Measurements from ENCODE around the gene FOXA2. TPM values are rescaled to one million over a fixed set of nuclear protein-coding genes. Genes with fewer than 3 reads are reported as not detected.

FOXA2 gene
- polyA plus RNA-seq (2013, experiment 1 of 2): 0.11 TPM
- 0.15 TPM for polyA plus RNA-seq (2013, experiment 2 of 2)

DNA sequence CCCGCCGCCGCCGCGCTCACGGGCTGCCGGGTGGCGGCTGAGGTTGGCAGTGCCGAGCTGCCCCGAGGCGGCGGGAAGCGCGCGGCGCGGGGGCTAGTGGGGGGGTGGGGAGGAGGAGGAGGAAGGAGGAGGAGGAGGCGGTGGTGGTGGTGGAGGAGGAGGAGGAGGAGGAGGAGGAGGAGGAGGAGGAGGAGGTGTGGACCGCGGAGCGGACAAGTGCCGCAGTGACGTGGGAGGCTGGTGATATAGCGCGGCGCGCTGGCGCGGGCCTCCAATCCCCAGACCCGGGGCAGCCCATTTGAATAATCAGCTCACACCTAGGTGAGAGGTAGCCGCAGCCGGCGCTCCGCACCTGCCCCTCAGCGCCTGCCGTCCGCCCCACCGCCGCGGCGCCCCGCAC lies at the start of gene FOXA2:
Gene FOXA2 (minus strand): TSS at position 51 of the 400 bp plus-strand sequence. CDS start 294 bp downstream, outside the sequence.
- no peak within 1 kb of the TSS for H3K27ac ChIP-seq (ENCODE audit: low read depth, low read length, severe bottlenecking)
- WGBS, 2 experiments (ENCODE audit: insufficient coverage in 2 of 2): 0% methylated on average over 13 to 21 of the region's 42 CpGs
- no peak within 1 kb of the TSS for H3K4me3 ChIP-seq (ENCODE audit: extremely low read depth, insufficient read depth, low read length, poor library complexity, severe bottlenecking)
- no peaks in the 10 kb centered on the region for H3K9me3 ChIP-seq (ENCODE audit: control insufficient read depth, low read length)
- H3K36me3 ChIP-seq (ENCODE audit: control insufficient read depth, insufficient read depth, low read length): no peaks in the 10 kb centered on the region
- H3K4me1 ChIP-seq (ENCODE audit: control insufficient read depth, insufficient read depth, low read length, poor library complexity, severe bottlenecking): no peaks in the 10 kb centered on the region

DNA sequence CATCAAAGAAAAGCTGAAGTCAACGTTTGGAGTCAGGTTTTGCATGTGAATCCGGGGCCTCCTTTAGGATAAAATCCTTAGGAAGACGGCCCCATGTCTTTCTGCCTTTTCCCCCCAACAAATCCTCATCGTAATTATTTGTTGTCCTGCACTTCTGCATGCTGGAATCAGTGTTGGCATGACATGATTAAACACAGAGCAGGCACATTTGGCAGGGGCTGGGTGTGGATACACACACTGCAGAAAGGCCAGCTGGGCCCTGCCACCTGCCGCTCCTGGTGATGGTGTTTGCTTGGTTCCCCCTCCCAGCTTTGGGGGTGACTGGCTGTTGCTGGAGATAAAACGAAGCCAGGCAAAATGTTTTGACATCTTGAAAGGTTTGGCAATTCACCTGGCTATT lies 46.3 kb upstream of the FOXA2 start:
- Histone ChIP-seq H3K27ac (ENCODE audit: low read depth, low read length, severe bottlenecking) (no peak overlapping the region), H3K9me3 (ENCODE audit: control insufficient read depth, low read length) (no peaks in the 10 kb centered on the region), H3K36me3 (ENCODE audit: control insufficient read depth, insufficient read depth, low read length) (no peaks in the 10 kb centered on the region), H3K4me1 (ENCODE audit: control insufficient read depth, insufficient read depth, low read length, poor library complexity, severe bottlenecking) (no peaks in the 10 kb centered on the region), H3K4me3 (ENCODE audit: extremely low read depth, insufficient read depth, low read length, poor library complexity, severe bottlenecking) (no peak overlapping the region)
- WGBS, 2 experiments (ENCODE audit: insufficient coverage in 2 of 2): 55 to 75% methylated on average over 4 of the region's 6 CpGs

DNA sequence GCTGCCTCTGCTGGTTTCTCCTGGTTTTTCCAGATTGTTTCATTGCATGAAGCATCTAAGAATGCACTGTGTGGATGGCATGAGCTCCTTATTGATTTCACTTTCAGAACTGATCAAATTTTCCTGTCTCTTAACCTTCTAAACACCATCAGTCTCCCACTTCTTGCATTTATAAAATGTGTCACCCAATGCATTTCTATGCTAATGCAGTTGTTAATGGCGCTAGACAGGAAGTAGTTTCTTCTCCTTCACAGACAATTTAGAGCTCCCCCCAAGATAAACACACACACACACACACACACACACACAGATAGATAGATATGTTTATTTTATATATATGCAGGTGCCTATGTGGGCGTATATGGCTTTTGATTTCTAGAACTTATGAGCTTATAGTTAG lies 45.6 kb upstream of the FOXA2 start:
- Histone ChIP-seq H3K4me1 (ENCODE audit: control insufficient read depth, insufficient read depth, low read length, poor library complexity, severe bottlenecking) (no peaks in the 10 kb centered on the region), H3K9me3 (ENCODE audit: control insufficient read depth, low read length) (no peaks in the 10 kb centered on the region), H3K36me3 (ENCODE audit: control insufficient read depth, insufficient read depth, low read length) (no peaks in the 10 kb centered on the region), H3K4me3 (ENCODE audit: extremely low read depth, insufficient read depth, low read length, poor library complexity, severe bottlenecking) (no peak overlapping the region), H3K27ac (ENCODE audit: low read depth, low read length, severe bottlenecking) (no peak overlapping the region)
- WGBS, 2 experiments (ENCODE audit: insufficient coverage in 2 of 2): no CpG with 5 or more reads among the region's 2 CpGs

DNA sequence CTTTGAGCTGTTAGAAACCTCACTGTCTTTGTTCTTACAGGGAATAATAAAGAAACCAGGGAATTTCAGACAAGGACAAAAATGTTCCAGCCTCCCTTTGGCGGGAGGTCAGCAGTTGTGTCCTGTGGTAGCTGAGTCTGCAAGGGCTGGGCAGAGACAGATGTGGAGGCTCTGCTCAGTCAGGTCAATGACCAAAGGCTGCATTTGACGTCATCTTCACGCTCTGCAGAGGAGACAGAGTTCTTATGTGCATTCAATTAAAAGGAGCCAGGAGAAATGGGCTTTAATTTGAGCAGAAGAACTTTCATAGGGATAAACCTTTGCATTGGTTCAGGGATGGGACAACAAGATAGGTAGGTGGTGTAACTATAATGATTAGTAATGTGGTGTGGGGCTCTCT lies 45.1 kb upstream of the FOXA2 start:
- Histone ChIP-seq H3K4me1 (ENCODE audit: control insufficient read depth, insufficient read depth, low read length, poor library complexity, severe bottlenecking) (no peaks in the 10 kb centered on the region), H3K36me3 (ENCODE audit: control insufficient read depth, insufficient read depth, low read length) (no peaks in the 10 kb centered on the region), H3K27ac (ENCODE audit: low read depth, low read length, severe bottlenecking) (no peak overlapping the region), H3K9me3 (ENCODE audit: control insufficient read depth, low read length) (no peaks in the 10 kb centered on the region), H3K4me3 (ENCODE audit: extremely low read depth, insufficient read depth, low read length, poor library complexity, severe bottlenecking) (no peak overlapping the region)
- 70 to 87% methylated on average over 3 of the region's 3 CpGs for WGBS, 2 experiments (ENCODE audit: insufficient coverage in 2 of 2)

DNA sequence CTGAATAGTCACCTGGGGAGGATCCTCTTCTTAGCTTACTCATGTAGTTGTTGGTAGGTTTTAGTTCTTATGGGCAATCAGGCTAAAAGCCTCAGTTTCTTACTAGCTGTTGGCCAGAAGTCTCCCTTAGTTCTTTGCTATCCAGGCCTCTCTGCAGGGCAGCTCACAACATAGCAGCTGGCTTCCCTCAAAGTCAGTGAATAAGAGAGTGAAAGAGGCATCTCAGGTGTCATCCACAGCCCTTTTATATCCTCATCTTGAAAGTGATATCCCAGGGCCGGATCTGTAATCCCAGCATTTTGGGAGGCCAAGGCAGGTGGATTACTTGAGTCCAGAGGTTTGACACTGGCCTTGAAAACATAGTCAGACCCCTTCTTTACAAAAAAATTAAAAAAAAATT lies 42.1 kb upstream of the FOXA2 start:
- H3K9me3 ChIP-seq (ENCODE audit: control insufficient read depth, low read length): no peaks in the 10 kb centered on the region
- no peaks in the 10 kb centered on the region for H3K4me1 ChIP-seq (ENCODE audit: control insufficient read depth, insufficient read depth, low read length, poor library complexity, severe bottlenecking)
- H3K36me3 ChIP-seq (ENCODE audit: control insufficient read depth, insufficient read depth, low read length): no peaks in the 10 kb centered on the region
- H3K4me3 ChIP-seq (ENCODE audit: extremely low read depth, insufficient read depth, low read length, poor library complexity, severe bottlenecking): no peak overlapping the region
- WGBS, 2 experiments (ENCODE audit: insufficient coverage in 2 of 2): no CpG with 5 or more reads among the region's 1 CpG
- H3K27ac ChIP-seq (ENCODE audit: low read depth, low read length, severe bottlenecking): no peak overlapping the region

DNA sequence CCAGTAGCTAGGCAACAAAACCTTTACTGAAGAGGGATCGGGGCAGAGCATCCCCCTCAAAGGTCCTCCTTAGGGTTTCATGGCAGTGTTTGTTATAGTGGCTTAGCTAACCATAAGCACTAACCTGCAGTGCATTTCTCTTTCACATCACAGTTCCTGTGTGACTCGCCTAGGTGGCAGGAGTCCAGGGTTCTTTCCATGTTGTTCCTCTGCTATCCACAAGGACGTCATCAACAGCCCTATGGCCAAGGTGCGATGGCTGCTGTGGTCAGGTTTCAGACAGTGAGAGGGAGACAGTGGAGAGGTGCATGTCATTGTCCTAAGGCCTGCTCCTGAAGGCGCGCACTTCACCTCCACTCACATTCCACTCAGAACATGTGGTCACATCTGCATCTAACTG lies 38.8 kb upstream of the FOXA2 start:
- 88 to 93% methylated on average over 3 to 4 of the region's 6 CpGs for WGBS, 2 experiments (ENCODE audit: insufficient coverage in 2 of 2)
- H3K4me1 ChIP-seq (ENCODE audit: control insufficient read depth, insufficient read depth, low read length, poor library complexity, severe bottlenecking): no peaks in the 10 kb centered on the region
- no peak overlapping the region for H3K27ac ChIP-seq (ENCODE audit: low read depth, low read length, severe bottlenecking)
- H3K4me3 ChIP-seq (ENCODE audit: extremely low read depth, insufficient read depth, low read length, poor library complexity, severe bottlenecking): no peak overlapping the region
- no peaks in the 10 kb centered on the region for H3K36me3 ChIP-seq (ENCODE audit: control insufficient read depth, insufficient read depth, low read length)
- no peaks in the 10 kb centered on the region for H3K9me3 ChIP-seq (ENCODE audit: control insufficient read depth, low read length)

DNA sequence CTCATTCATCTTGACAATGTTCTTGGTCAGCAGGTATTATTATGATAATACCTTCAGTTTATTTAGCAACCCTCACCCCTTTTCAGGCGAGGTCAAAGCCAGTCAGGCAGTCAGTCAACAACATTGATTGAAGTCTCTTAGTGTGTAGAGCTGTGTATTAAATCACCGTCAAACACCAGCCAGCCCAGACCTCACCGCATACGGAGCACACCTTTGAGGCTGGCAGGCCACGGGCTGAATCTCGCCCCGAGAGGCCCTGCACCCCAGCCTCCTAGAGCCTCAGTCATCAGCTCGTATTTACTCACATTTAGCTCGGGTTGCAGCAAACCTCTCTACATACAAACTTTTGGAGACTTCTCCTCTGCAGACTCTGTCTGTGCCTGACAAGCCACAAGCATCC lies 36.0 kb upstream of the FOXA2 start:
- no peaks in the 10 kb centered on the region for H3K36me3 ChIP-seq (ENCODE audit: control insufficient read depth, insufficient read depth, low read length)

DNA sequence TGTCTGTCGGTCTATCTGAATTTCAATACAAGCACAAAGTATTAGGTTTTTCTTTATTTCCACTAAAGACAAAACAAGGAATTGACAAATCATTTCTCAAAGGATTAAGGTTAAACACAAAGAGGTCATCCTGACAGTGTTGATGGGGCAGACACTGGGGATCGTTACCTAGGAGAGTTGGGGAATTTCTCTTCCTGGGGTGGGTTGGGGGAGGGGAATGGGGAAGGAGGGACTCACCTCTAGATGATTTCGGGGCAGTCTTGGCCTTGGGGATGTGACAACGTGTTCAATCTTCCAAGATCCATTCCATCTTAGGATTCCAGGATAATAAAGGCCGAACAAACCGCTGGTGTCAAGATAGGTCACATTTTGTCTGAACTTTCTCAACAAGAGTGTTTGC lies 35.4 kb upstream of the FOXA2 start:
- no peaks in the 10 kb centered on the region for H3K4me1 ChIP-seq (ENCODE audit: control insufficient read depth, insufficient read depth, low read length, poor library complexity, severe bottlenecking)
- no peaks in the 10 kb centered on the region for H3K36me3 ChIP-seq (ENCODE audit: control insufficient read depth, insufficient read depth, low read length)
- 37 to 50% methylated on average over 2 to 3 of the region's 6 CpGs for WGBS, 2 experiments (ENCODE audit: insufficient coverage in 2 of 2)
- H3K27ac ChIP-seq (ENCODE audit: low read depth, low read length, severe bottlenecking): no peak overlapping the region
- H3K9me3 ChIP-seq (ENCODE audit: control insufficient read depth, low read length): no peaks in the 10 kb centered on the region
- no peak overlapping the region for H3K4me3 ChIP-seq (ENCODE audit: extremely low read depth, insufficient read depth, low read length, poor library complexity, severe bottlenecking)

More for the DNA sequence above, 36.0 kb upstream of the FOXA2 start:
- H3K4me3 ChIP-seq (ENCODE audit: extremely low read depth, insufficient read depth, low read length, poor library complexity, severe bottlenecking): no peak overlapping the region
- H3K4me1 ChIP-seq (ENCODE audit: control insufficient read depth, insufficient read depth, low read length, poor library complexity, severe bottlenecking): no peaks in the 10 kb centered on the region
- H3K9me3 ChIP-seq (ENCODE audit: control insufficient read depth, low read length): no peaks in the 10 kb centered on the region
- WGBS, 2 experiments (ENCODE audit: insufficient coverage in 2 of 2): 31 to 36% methylated on average over 8 of the region's 9 CpGs
- H3K27ac ChIP-seq (ENCODE audit: low read depth, low read length, severe bottlenecking): no peak overlapping the region

DNA sequence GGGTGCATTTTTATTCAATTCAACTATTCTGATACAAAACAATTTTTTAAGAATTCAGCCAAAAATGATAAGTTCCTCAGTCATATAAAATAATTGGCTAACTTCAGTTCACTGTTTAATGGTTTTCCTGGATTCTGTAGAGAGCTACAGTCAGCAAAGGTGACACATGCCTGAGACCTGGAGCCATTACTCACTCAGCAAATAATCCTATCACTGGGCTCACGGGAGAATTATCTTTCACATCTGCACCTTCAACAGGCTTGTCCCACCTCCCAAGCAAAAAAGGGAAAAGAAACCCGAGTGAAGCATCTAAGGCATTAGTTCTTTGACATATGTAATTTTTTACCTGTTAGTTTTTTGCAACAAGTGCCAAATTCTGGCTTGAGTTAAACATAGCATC lies 34.9 kb upstream of the FOXA2 start:
- Histone ChIP-seq H3K9me3 (ENCODE audit: control insufficient read depth, low read length) (no peaks in the 10 kb centered on the region), H3K36me3 (ENCODE audit: control insufficient read depth, insufficient read depth, low read length) (no peaks in the 10 kb centered on the region), H3K4me1 (ENCODE audit: control insufficient read depth, insufficient read depth, low read length, poor library complexity, severe bottlenecking) (no peaks in the 10 kb centered on the region), H3K27ac (ENCODE audit: low read depth, low read length, severe bottlenecking) (no peak overlapping the region), H3K4me3 (ENCODE audit: extremely low read depth, insufficient read depth, low read length, poor library complexity, severe bottlenecking) (no peak overlapping the region)
- WGBS, 2 experiments (ENCODE audit: insufficient coverage in 2 of 2): 30% methylated on average over 2 of the region's 2 CpGs; no CpG with 5 or more reads in 1 of the 2 experiments

DNA sequence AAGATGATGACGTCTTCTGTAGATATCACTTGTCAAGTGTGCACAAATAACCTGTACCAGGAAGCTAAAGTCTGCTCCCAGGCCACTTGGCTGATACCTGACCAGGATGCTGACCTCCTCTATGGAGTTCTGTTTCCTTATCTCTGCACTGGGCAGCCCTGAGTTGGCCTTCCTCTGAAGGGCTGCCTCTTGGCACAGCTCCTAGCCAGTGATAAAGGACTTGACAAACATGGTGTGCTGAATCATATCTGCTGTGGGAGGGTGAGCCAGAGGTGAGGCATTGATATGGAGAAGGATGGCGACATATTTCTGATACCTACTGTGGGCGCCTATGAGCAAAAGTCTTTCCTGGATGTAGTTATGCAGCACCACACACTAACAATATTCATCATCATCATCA lies 32.8 kb upstream of the FOXA2 start:
- no peaks in the 10 kb centered on the region for H3K9me3 ChIP-seq (ENCODE audit: control insufficient read depth, low read length)
- 100% methylated on average over 1 of the region's 3 CpGs for WGBS, 2 experiments (ENCODE audit: insufficient coverage in 2 of 2)
- H3K4me1 ChIP-seq (ENCODE audit: control insufficient read depth, insufficient read depth, low read length, poor library complexity, severe bottlenecking): no peaks in the 10 kb centered on the region
- H3K27ac ChIP-seq (ENCODE audit: low read depth, low read length, severe bottlenecking): no peak overlapping the region
- no peak overlapping the region for H3K4me3 ChIP-seq (ENCODE audit: extremely low read depth, insufficient read depth, low read length, poor library complexity, severe bottlenecking)
- no peaks in the 10 kb centered on the region for H3K36me3 ChIP-seq (ENCODE audit: control insufficient read depth, insufficient read depth, low read length)

DNA sequence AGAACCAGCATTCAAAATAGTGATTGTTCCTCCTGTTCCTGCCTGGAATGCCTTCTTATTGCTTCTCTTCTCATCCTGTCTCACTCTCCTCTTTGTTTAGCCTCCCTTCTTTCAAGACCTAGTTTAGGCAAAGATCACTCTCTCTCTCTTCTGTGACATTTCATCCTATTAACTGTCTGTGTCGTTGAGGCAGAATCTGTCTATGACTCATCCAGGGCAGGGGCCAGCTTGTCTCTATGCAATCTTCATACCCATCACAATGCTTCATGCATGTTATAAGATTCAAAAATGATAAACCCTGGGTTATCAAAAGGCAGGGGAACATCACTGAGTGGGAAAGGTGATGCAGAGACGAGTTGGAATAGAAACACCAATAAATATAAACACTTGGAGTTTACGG lies 32.2 kb upstream of the FOXA2 start:
- no peaks in the 10 kb centered on the region for H3K4me1 ChIP-seq (ENCODE audit: control insufficient read depth, insufficient read depth, low read length, poor library complexity, severe bottlenecking)
- H3K9me3 ChIP-seq (ENCODE audit: control insufficient read depth, low read length): no peaks in the 10 kb centered on the region
- no peak overlapping the region for H3K4me3 ChIP-seq (ENCODE audit: extremely low read depth, insufficient read depth, low read length, poor library complexity, severe bottlenecking)
- no peaks in the 10 kb centered on the region for H3K36me3 ChIP-seq (ENCODE audit: control insufficient read depth, insufficient read depth, low read length)
- whole genome bisulfite sequencing, 2 experiments (ENCODE audit: insufficient coverage in 2 of 2): 40% methylated on average over 1 of the region's 3 CpGs; no CpG with 5 or more reads in 1 of the 2 experiments
- no peak overlapping the region for H3K27ac ChIP-seq (ENCODE audit: low read depth, low read length, severe bottlenecking)
